Retinal pigment epithelial cell (primary cell): ENCODE results near the gene PSMA2.
A peak's percentile ranks its signal among the peaks of the same experiment; 100 is the strongest.

ENCODE experiments used
- DNase-seq: peaks from one replicate; pipeline ENCODE4 v3.0.0-alpha.2; 2010; ENCODE audit warnings: low read depth
- H3K4me3 ChIP-seq: 2 replicates; pipeline ENCODE4 v1.5.1; 2011; ENCODE audit warnings: mild to moderate bottlenecking, low read length, control low read depth, moderate library complexity
- TF ChIP-seq, protein P1 (sequence below): conservative IDR thresholded peaks from 2 replicates; pipeline ENCODE4 v1.5.1; 2011; ENCODE audit warnings: low read depth, low read length, control low read depth, inconsistent platforms

The PSMA2 gene

DNA sequence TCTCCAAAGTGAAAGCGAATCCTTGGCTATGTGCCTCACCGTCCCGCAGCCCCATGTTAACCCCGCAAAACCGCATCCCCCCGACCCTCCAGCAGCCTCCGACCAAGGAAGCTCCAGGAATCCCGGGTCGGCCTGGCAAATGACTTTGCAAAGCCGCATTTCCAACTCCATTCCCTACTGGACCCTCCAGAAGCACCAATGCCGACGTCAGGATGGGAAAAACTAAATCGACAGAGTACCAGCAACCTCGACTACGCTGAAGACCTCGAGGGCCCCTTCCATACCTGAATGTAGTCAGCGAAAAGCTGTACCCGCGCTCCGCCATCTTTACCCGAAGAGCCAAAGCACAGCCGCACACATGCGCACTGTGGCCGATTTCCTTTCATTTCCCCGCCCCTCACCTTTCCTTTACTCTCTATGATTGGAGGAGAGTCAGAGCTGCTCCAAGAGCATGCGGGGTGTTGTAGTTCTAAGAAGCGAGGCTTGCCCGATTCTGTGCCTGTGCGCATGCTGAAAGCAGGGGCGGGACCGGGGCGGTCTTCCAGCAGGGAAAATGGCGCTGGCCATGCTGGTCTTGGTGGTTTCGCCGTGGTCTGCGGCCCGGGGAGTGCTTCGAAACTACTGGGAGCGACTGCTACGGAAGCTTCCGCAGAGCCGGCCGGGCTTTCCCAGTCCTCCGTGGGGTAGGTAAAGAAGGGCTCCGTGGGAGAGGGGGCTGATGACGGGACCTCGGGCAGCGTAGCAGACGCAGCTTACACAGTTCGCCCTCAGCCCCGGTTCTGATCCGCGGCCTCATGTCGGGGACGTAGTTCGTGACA is at the start of gene PSMA2, which contains the start of gene MRPL32:
Gene PSMA2, minus strand, starts transcription at position 341 of the 818 bp plus-strand sequence. Its CDS starts 16 bp downstream, at position 325.
Gene MRPL32, plus strand, starts transcription at position 543 of the 818 bp plus-strand sequence. Its CDS starts 11 bp downstream, at position 554.
- peak within 1 kb of the TSS; percentile 96 for H3K4me3 ChIP-seq
- DNase-seq = peak; percentile 91
- TF ChIP-seq, protein P1, sequence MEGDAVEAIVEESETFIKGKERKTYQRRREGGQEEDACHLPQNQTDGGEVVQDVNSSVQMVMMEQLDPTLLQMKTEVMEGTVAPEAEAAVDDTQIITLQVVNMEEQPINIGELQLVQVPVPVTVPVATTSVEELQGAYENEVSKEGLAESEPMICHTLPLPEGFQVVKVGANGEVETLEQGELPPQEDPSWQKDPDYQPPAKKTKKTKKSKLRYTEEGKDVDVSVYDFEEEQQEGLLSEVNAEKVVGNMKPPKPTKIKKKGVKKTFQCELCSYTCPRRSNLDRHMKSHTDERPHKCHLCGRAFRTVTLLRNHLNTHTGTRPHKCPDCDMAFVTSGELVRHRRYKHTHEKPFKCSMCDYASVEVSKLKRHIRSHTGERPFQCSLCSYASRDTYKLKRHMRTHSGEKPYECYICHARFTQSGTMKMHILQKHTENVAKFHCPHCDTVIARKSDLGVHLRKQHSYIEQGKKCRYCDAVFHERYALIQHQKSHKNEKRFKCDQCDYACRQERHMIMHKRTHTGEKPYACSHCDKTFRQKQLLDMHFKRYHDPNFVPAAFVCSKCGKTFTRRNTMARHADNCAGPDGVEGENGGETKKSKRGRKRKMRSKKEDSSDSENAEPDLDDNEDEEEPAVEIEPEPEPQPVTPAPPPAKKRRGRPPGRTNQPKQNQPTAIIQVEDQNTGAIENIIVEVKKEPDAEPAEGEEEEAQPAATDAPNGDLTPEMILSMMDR = no peak

DNA sequence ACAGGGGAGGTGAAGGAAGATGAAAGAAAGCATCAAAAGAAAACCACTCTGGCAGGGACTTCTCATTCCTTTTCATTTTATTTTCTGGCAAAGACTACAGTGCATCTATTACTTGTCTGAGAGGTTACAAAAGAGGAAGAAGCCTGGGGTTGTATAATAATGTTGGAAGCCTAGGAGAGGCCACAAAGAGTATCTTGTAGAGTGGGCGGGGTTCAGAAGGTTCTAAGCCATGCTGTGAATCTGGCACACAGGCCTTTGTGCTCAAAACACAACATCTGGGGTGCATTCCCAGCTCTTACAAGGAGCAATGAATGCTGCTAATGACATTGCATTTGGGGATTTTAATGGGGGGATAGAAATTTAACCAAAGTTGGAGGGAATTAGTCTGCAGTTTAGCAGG is 49.6 kb upstream of the PSMA2 start:
- no peak for DNase-seq
- no peak overlapping the region for H3K4me3 ChIP-seq
- TF ChIP-seq, protein P1 = no peak

DNA sequence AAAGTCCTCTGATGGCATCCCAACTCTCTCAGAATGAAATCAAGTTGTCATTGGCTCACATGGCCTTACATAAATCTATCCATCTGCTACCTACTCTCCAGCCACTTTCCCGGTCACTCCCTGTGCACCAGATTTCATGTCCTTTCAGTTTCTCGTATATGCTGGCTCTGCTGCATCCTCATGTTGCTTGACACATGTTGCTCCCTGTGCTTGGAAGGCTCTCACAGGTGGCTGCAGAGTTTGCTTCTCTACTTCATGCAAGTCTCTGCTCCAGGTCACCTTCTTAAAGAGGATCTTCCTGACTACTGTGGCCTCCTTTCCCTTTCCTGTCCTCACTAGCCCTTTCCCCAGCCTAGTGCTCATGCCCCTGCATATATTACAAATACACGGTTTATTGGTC is 48.5 kb upstream of the PSMA2 start:
- H3K4me3 ChIP-seq = no peak overlapping the region
- no peak for DNase-seq
- TF ChIP-seq, protein P1 = no peak

DNA sequence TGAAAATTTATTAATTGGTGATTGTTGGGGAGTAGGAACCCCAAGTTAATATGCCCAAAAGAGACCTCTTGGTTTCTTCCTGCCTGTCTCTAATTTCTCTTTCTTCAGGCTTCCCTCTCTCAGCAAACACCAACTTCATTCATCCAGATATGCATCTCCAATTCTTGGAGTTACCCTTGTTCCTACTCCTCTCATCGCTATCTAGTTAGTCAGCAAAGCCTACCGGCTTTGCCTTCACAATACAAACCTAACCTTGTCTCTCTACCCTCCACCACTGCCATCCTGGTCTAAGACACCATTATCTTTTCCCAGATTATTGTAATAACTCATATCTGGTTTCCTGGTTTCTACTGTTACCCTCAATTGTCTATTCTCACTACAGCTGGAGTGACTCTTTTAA is 48.1 kb upstream of the PSMA2 start:
- no peak for DNase-seq
- H3K4me3 ChIP-seq = no peak overlapping the region
- TF ChIP-seq, protein P1 = no peak

DNA sequence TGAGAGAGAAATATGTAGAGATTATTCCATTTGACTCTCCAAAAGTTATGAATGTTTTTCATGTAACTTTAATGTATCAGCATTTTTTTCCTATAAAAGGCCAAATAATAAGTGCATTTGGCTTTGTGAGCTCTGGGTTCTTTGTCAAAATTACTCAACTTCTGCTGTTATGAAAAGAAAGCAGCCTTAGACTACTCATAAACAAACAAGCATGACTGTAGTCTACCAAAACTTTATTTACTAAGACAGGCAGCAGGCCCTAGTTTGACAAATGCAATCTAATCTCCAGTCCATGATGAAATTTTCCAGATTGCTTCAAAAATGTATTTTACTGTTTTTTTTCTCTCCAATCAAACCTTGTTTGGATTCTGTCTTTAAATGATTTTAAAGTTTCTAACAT is 46.5 kb upstream of the PSMA2 start:
- H3K4me3 ChIP-seq = no peak overlapping the region
- TF ChIP-seq, protein P1 = no peak
- no peak for DNase-seq

DNA sequence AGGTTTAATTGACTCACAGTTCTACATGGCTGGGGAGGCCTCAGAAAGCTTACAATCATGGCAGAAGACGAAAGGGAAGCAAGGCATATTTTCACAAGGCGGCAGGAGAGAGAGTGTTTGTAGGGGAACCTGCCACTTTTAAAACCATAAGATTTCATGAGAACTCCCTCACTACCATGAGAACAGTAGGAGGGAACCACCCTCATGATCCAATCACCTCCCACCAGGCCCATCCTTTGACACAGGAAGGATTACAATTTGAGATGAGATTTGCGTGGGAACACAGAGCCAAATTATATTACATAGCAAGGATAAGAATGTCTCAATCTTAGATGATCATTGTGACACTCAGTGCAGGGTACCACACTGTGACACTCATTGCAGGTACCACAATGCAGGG is 44.4 kb upstream of the PSMA2 start:
- no peak for DNase-seq
- no peak overlapping the region for H3K4me3 ChIP-seq
- TF ChIP-seq, protein P1 = no peak
